Ishikawa (cell line): Measurements from ENCODE around the gene MAP2K6.

ENCODE experiments used
- CEBPB ChIP-seq: IDR thresholded peaks from 2 replicates; pipeline ENCODE4 v1.6.1; 2012
- EGR1 ChIP-seq: IDR thresholded peaks from 2 replicates; pipeline ENCODE4 v1.6.1; 2012
- EP300 ChIP-seq: IDR thresholded peaks from 2 replicates; pipeline ENCODE4 v1.6.1; 2012; ENCODE audit warnings: borderline replicate concordance
- FOXM1 ChIP-seq: IDR thresholded peaks from 2 replicates; pipeline ENCODE4 v1.6.1; 2012; ENCODE audit warnings: low read depth, borderline replicate concordance
- MAX ChIP-seq: IDR thresholded peaks from 2 replicates; pipeline ENCODE4 v1.6.1; 2012
- NFIC ChIP-seq: IDR thresholded peaks from 2 replicates; pipeline ENCODE4 v1.6.1; 2012
- RAD21 ChIP-seq: IDR thresholded peaks from 2 replicates; pipeline ENCODE4 v1.6.1; 2012; ENCODE audit warnings: low read depth
- REST ChIP-seq: IDR thresholded peaks from 2 replicates; pipeline ENCODE4 v1.6.1; 2012; ENCODE audit warnings: low read depth, mild to moderate bottlenecking
- TAF1 ChIP-seq: IDR thresholded peaks from 2 replicates; pipeline ENCODE4 v1.6.1; 2012; ENCODE audit warnings: low read depth, mild to moderate bottlenecking
- TCF12 ChIP-seq: IDR thresholded peaks from 2 replicates; pipeline ENCODE4 v1.6.1; 2012; ENCODE audit warnings: low read depth
- TEAD4 ChIP-seq: IDR thresholded peaks from 2 replicates; pipeline ENCODE4 v1.6.1; 2012
- YY1 ChIP-seq: IDR thresholded peaks from 2 replicates; pipeline ENCODE4 v1.6.1; 2012; ENCODE audit warnings: low read depth
- ZBTB7A ChIP-seq: IDR thresholded peaks from 2 replicates; pipeline ENCODE4 v1.6.1; 2012; ENCODE audit warnings: low read depth

- TF ChIP-seq RAD21 (peak; percentile 79), TEAD4 (no peak), EGR1 (no peak), EP300 (no peak), FOXM1 (no peak), TCF12 (no peak), REST (no peak), NFIC (no peak), CEBPB (no peak), TAF1 (no peak), MAX (no peak), ZBTB7A (no peak), YY1 (no peak)
These were observed 108.9 kb downstream of the MAP2K6 start for GRCh38 chr17:69523244-69523861.
